ENCODE results near the gene H2AZ2.

- TF ChIP-seq CTCF (IDR thresholded peaks at IDR 0.05) (no peak), EZH2 (IDR thresholded peaks at IDR 0.05; ENCODE audit: borderline replicate concordance, insufficient read depth, low read depth, low read length, poor library complexity, severe bottlenecking) (no peak)
These were observed 36.8 kb downstream of the H2AZ2 start for GRCh38 chr7:44811093-44811492.

All from B cell (primary cell).